HG03025 (cell line): ENCODE results near the gene QKI.
"Not testable (repeated sequence)": the region's sequence is repeated elsewhere in the genome, so short reads cannot be mapped to it uniquely, and the experiment has no call there.

Experiments
- ATAC-seq: cut with Tn5 transposase; IDR thresholded peaks from one replicate; pipeline ENCODE4 v1.9.1; 2021; ENCODE audit warnings: mild to moderate bottlenecking, moderate library complexity; ENCODE audit not compliant: unreplicated experiment, low FRiP score

The QKI gene

GRCh38 chr6:163437466-163437865, 22.9 kb downstream of the QKI start:
- no peak for ATAC-seq

DNA sequence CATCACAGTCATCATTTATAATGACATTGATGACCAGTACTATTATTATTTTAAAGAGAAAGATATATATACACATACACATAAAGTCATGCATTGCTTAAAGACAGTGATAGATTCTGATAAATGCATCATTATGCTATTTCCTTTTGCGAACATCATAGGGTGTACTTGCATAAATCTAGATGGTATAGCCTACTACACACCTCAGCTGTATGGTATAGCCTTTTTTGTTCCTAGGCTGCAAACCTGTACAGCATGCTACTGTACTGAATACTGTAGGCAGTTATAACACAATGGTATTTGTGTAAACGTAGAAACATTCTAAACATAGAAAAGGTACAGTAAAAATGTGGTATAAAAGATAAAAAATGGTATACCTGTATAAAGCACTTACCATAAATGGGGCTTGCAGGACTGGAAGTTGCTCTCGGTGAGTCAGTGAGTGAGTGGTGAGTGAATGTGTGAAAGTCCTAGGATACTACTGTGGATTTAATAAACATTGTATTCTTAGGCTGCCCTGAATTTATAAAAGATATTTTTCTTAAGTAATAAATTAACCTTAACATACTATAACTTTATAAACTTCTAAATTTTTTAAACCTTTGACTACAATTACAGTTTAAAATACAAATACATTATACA, 23.9 kb downstream of the QKI start:
- no peak for ATAC-seq

DNA sequence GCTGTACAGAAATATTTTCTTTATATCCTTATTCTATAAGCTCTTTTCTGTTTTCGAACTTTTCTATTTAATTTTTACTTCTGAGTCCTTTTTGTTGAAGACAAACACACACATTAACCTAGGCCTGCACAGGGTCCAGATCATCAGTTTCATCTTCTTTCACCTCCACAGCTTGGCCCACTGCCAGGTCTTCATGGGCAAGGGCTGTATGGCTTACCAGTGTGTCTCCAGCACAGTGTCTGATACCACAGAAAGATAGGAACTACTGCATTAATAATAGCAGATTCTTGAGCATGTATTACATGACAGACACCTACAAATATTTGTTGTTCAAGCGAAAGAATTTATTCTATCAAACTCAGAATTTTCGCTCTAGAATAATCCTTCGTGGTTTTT, 24.4 kb downstream of the QKI start:
- no peak for ATAC-seq

DNA sequence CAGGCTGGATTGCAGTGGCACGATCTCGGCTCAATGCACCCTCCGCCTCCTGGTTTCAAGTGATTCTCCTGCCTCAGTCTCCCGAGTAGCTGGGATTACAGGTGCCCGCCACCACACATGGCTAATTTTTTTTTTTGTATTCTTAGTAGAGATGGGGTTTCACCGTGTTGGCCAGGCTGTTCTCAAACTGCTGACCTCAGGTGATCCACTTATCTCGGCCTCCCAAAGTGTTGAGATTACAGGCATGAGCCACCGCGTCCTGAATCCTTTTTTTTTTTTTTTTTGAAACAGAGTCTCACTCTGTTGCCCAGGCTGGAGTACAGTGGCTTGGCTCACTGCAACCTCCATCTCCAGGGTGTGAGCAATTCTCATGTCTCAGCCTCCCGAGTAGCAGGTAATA, 24.9 kb downstream of the QKI start:
- ATAC-seq, result not testable (repeated sequence)

GRCh38 chr6:163439997-163440396, 25.5 kb downstream of the QKI start:
- ATAC-seq, result no peak

- ATAC-seq, result no peak
These were observed 27.8 kb downstream of the QKI start for GRCh38 chr6:163442336-163442735.

- ATAC-seq, result no peak
These were observed 29.6 kb downstream of the QKI start for GRCh38 chr6:163444077-163444476.

GRCh38 chr6:163446549-163446948, 32.0 kb downstream of the QKI start:
- ATAC-seq, result no peak

GRCh38 chr6:163449076-163449475, 34.6 kb downstream of the QKI start:
- ATAC-seq, result no peak

GRCh38 chr6:163454425-163454824, 39.9 kb downstream of the QKI start:
- ATAC-seq, result no peak

DNA sequence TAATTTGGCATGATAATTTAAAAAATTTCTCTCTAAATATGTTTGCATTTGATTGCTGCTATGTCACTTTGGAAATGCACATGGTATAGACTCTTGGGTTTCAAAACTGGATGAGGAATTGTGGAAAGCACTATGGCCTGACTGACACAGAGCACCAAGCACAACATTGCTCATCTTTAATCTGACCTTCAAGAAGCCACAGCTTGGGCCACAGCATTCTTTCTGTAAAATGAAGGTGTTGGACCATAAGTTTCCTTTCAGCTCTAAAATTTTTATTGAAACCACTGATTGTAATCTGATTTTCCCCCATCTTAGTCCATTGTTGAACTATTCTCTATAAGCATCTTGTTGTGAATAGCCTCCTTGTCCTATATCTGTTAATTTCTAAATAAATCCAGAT, 41.0 kb downstream of the QKI start:
- ATAC-seq, result no peak

- ATAC-seq, result no peak
These were observed 43.4 kb downstream of the QKI start for GRCh38 chr6:163457637-163458561.

DNA sequence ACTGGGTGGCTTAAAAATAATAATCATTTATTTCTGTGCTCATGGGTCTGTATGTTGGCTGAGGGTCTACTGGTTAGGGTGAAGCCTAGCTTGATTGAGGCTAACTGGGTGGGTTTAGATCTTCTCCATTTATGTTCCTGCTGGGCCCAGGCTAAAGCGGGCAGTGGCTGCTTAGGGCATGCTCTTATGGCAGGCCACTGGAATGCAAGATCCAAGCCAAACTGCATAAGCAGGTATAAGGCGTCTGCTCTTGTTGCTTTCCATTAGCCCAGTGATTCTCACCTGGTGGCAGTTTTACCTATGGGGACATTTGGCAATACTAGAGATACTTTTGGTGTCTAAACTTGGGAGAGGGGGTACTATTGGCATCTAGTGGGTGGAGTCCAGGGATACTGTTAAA, 44.5 kb downstream of the QKI start:
- no peak for ATAC-seq

- ATAC-seq, result no peak
These were observed 45.0 kb downstream of the QKI start for GRCh38 chr6:163459536-163459935.

DNA sequence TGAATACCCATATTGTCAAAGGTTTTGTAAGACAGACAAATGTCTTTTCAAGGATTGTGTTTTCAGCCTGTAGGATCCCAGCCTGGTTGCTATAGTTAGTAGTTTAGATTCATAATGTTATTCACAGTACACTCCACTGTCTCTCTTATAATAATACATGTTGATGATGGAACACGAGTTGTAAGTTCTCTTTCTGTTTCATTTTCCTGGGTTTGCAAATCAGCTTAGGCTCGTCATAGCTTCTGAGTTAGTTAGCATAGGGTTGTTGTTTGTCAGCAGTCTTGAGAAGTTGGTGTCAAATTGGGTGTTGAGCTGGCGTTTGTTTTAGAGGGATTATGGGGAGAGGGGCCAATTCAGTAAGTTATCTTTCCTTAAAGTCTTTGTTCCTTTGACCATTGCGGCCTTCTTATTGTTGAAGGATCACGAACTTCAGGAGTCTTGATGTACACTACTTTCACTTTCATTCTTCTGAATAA, 45.8 kb downstream of the QKI start:
- ATAC-seq, result peak; percentile 68

GRCh38 chr6:163461696-163462095, 47.2 kb downstream of the QKI start:
- no peak for ATAC-seq

GRCh38 chr6:163463180-163463579, 48.7 kb downstream of the QKI start:
- ATAC-seq, result no peak

DNA sequence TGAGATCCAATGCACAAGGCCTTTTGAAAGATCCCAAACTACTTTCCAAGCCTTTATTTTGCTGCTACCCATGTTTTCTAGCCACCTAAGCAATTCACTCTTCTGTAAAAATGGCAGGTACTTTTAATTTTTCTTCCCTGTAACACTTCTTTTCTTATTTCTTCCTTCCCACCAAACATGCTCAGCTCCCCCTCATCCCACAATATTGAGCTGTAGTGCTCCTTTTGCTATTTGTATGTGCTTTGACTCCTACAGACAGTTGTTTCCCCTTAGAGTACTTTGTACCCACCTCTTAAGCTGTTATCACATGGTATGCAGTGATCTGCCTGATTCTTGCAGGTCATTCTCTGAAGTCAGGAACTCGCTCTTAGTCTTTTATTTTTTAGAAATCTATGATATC, 49.3 kb downstream of the QKI start:
- ATAC-seq, result no peak

GRCh38 chr6:163466839-163467390, 52.4 kb downstream of the QKI start:
- ATAC-seq, result no peak

DNA sequence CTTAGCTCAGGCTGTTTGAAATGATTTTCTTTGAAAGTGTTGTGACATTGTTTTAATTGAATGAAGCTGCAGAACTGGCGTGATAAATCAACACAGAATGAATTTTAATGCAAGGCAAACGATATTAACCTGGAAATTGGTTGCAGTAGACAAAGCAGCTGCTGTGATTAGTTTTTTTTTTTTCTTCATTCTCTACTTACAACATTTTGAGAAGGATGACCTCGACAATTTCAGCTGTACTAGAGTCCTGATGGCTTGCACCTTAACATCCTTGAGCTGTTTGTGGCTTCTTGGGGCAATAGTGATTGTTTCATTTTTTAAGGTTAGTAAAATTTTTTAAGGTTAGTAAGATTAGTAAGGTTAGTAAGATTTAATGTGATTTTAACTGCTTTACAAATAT, 54.2 kb downstream of the QKI start:
- no peak for ATAC-seq

DNA sequence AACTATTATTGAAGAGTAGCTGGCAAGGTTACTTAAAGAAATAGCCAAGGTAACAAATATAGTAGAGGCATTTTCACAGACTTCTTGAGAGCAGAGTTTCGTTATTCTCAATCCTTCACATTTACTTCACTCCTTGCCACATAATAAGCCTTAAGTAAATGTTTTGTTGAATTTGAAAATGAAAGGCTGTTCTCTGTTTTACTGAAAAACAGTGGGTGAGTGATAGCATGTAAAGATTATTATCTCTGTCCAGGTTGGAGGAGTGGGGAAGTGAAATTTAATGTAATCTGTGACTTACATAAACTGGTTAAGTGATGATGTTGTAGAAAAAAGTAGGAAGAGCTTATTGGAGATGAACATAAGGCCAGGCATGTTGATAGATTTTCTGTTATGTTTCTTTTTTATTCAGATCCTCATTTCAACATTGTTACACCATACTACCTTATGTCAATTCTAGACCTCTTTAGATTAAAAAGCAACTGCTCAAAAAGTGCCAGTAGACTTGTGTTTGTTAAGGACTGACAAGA, 55.0 kb downstream of the QKI start:
- no peak for ATAC-seq
